MCF 10A (cell line): ENCODE results near the gene GRM8. TPM values are rescaled to one million over a fixed set of nuclear protein-coding genes. Genes with fewer than 3 reads are reported as not detected.

Source experiments
- BruUV-seq: library from RNA; stranded (reverse); fragments of 400-500 nt; replicated peaks from 2 replicates; lab custom pipeline; 2021; lab: Mats Ljungman, UMichigan
- CTCF ChIA-PET: fragments of 300-600 bp; sonication (Branson Sonifier 250); formaldehyde crosslinking; extraction: SDS; loops from one replicate; lab custom pipeline; 2021; ENCODE audit warnings: antibody characterized with exemption, inconsistent platforms; lab: Yijun Ruan, JAX
- POLR2A ChIA-PET: fragments of 300-600, 350-650 bp; sonication (Branson Sonifier 250); formaldehyde crosslinking; extraction: SDS; loops from one replicate; lab custom pipeline; 2020; ENCODE audit warnings: antibody characterized with exemption, inconsistent platforms; lab: Yijun Ruan, JAX
- DNase-seq: peaks from one replicate; pipeline ENCODE4 v3.0.0-alpha.2; 2018; ENCODE audit not compliant: unreplicated experiment
- H3K27ac Mint-ChIP-seq: one replicate; pipeline ENCODE4 v1.8.0; 2022; ENCODE audit warnings: mild to moderate bottlenecking, low read depth, mixed read lengths; ENCODE audit not compliant: unreplicated experiment
- H3K27me3 Mint-ChIP-seq: one replicate; pipeline ENCODE4 v1.8.0; 2022; ENCODE audit warnings: mixed read lengths; ENCODE audit not compliant: insufficient read depth, unreplicated experiment
- H3K36me3 Mint-ChIP-seq: one replicate; pipeline ENCODE4 v1.8.0; 2022; ENCODE audit warnings: mild to moderate bottlenecking, moderate library complexity, mixed read lengths; ENCODE audit not compliant: insufficient read depth, unreplicated experiment
- H3K4me1 Mint-ChIP-seq: one replicate; pipeline ENCODE4 v1.8.0; 2022; ENCODE audit warnings: mixed read lengths; ENCODE audit not compliant: insufficient read depth, unreplicated experiment
- H3K4me3 Mint-ChIP-seq: one replicate; pipeline ENCODE4 v1.8.0; 2022; ENCODE audit warnings: mild to moderate bottlenecking, moderate library complexity, mixed read lengths; ENCODE audit not compliant: unreplicated experiment
- H3K9me3 Mint-ChIP-seq: one replicate; pipeline ENCODE4 v1.8.0; 2022; ENCODE audit warnings: mixed read lengths; ENCODE audit not compliant: unreplicated experiment
- CTCF ChIP-seq: fragments of 200-600 bp; IDR thresholded peaks from one replicate; pipeline ENCODE4 v1.8.0; 2022; ENCODE audit warnings: antibody characterized with exemption, mild to moderate bottlenecking; ENCODE audit not compliant: unreplicated experiment
- intact Hi-C: fragments of 100-400 bp; cut with micrococcal nuclease; formaldehyde crosslinking; loops from 2 replicates; pipeline ENCODE4 v1.14.1; 2022
- total RNA-seq: library from RNA; stranded (reverse); gene quantifications from 2 replicates; pipeline ENCODE4 v1.2.3, GENCODE V29; 2022

GRM8 gene
- total RNA-seq, 1 experiment from 2014 or later, result not detected

GRCh38 chr7:127270093-127270492 is 17.4 kb upstream of the GRM8 start:
- BruUV-seq, result no TSS peak
- Mint-ChIP-seq H3K27ac (no peak overlapping the region), H3K27me3 (peaks cover 63% of the 10 kb centered on the region), H3K36me3 (no peaks in the 10 kb centered on the region), H3K4me1 (no peaks in the 10 kb centered on the region), H3K4me3 (no peak overlapping the region), H3K9me3 (no peaks in the 10 kb centered on the region)
- TF ChIP-seq CTCF, result no peak
- DNase-seq, result no peak
- ChIA-PET POLR2A (no interaction called here), CTCF (interaction anchor here (5.4 kb wide), 1 partner anchor 16 kb away, joined by 30 read pairs; no protein-coding TSS in a partner anchor)
- intact Hi-C loops, result no loop called here

GRCh38 chr7:127266047-127266446 is 13.3 kb upstream of the GRM8 start:
- Mint-ChIP-seq H3K27ac (no peak overlapping the region), H3K9me3 (no peaks in the 10 kb centered on the region), H3K4me1 (no peaks in the 10 kb centered on the region), H3K27me3 (peaks cover 81% of the 10 kb centered on the region), H3K4me3 (no peak overlapping the region), H3K36me3 (no peaks in the 10 kb centered on the region)
- no peak for TF ChIP-seq CTCF
- ChIA-PET POLR2A (no interaction called here), CTCF (interaction anchor here (1.9 kb wide), 1 partner anchor 12 kb away, joined by 8 read pairs; no protein-coding TSS in a partner anchor)
- DNase-seq, result no peak
- no TSS peak for BruUV-seq
- intact Hi-C loops, result no loop called here

- no TSS peak for BruUV-seq
- peaks cover 80% of the 10 kb centered on the region for H3K27me3 Mint-ChIP-seq
- no peak overlapping the region for H3K4me3 Mint-ChIP-seq
- TF ChIP-seq CTCF, result no peak
- POLR2A ChIA-PET, result interaction anchor here (0.6 kb wide), 2 partner anchors 20 to 505 kb away, joined by 3 to 4 read pairs; no protein-coding TSS in a partner anchor
- no peaks in the 10 kb centered on the region for H3K36me3 Mint-ChIP-seq
- H3K27ac Mint-ChIP-seq, result no peak overlapping the region
- CTCF ChIA-PET, result no interaction called here
- DNase-seq, result no peak
- H3K9me3 Mint-ChIP-seq, result peaks cover 4% of the 10 kb centered on the region
- intact Hi-C loops, result no loop called here
- no peaks in the 10 kb centered on the region for H3K4me1 Mint-ChIP-seq
These were observed 11.5 kb upstream of the GRM8 start for GRCh38 chr7:127264219-127264618.

GRCh38 chr7:127258111-127258510 is 5.4 kb upstream of the GRM8 start:
- POLR2A ChIA-PET, result interaction anchor here (0.7 kb wide), 1 partner anchor 1316 kb away, joined by 3 read pairs; no protein-coding TSS in a partner anchor
- no peak for DNase-seq
- H3K27me3 Mint-ChIP-seq, result peaks cover 56% of the 10 kb centered on the region
- no peak overlapping the region for H3K4me3 Mint-ChIP-seq
- no peak for TF ChIP-seq CTCF
- no TSS peak for BruUV-seq
- H3K36me3 Mint-ChIP-seq, result no peaks in the 10 kb centered on the region
- peaks cover 8% of the 10 kb centered on the region for H3K9me3 Mint-ChIP-seq
- CTCF ChIA-PET, result interaction anchor here (0.6 to 1.2 kb wide), 3 partner anchors 67 to 505 kb away, joined by 3 to 10 read pairs (median 4); no protein-coding TSS in a partner anchor
- no peaks in the 10 kb centered on the region for H3K4me1 Mint-ChIP-seq
- intact Hi-C loops, result no loop called here
- no peak overlapping the region for H3K27ac Mint-ChIP-seq
